IMR-90 (cell line): ENCODE data around the gene PLCB4. TPM values are rescaled to one million over a fixed set of nuclear protein-coding genes. Genes with fewer than 3 reads are reported as not detected.

ENCODE experiments used
- ATAC-seq: fragments of 200-7000 bp; cut with Tn5 transposase; 2 replicates; pipeline ENCODE4 v1.9.1; 2020; ENCODE audit warnings: low read depth, mild to moderate bottlenecking, moderate library complexity
- BruUV-seq: library from RNA; stranded (reverse); fragments of 400-500 nt; replicated peaks from 2 replicates; lab custom pipeline; 2021; lab: Mats Ljungman, UMichigan
- CTCF ChIA-PET: fragments of 300-600 bp; formaldehyde crosslinking; extraction: SDS; loops from one replicate; lab custom pipeline; 2021; ENCODE audit warnings: antibody characterized with exemption; lab: Yijun Ruan, JAX
- POLR2A ChIA-PET: fragments of 300-600 bp; sonication (Branson Sonifier 250); formaldehyde crosslinking; loops from one replicate; lab custom pipeline; 2022; ENCODE audit warnings: antibody characterized with exemption; ENCODE audit not compliant: unreplicated experiment; lab: Charles Lee
- DNase-seq: peaks from one replicate; pipeline ENCODE4 v3.0.0; 2013
- H2AFZ ChIP-seq: replicated peaks from 2 replicates; pipeline ENCODE3; 2013; ENCODE audit warnings: low read length, mild to moderate bottlenecking; ENCODE audit not compliant: poor library complexity
- H2AK5ac ChIP-seq: 2 replicates; pipeline ENCODE4 v1.6.1; 2013; ENCODE audit warnings: low read depth, low read length, inconsistent platforms
- H2AK9ac ChIP-seq: replicated peaks from 2 replicates; pipeline ENCODE3; 2013; ENCODE audit warnings: mild to moderate bottlenecking, low read depth, low read length, moderate library complexity; ENCODE audit not compliant: poor library complexity
- H2BK120ac ChIP-seq: 2 replicates; pipeline ENCODE4 v1.6.1; 2013; ENCODE audit warnings: low read depth, low read length, inconsistent platforms
- H2BK15ac ChIP-seq: 3 replicates; pipeline ENCODE4 v1.6.1; 2013; ENCODE audit warnings: low read depth, low read length, inconsistent platforms
- H2BK20ac ChIP-seq: 2 replicates; pipeline ENCODE4 v1.6.1; 2013; ENCODE audit warnings: low read depth, mild to moderate bottlenecking, inconsistent platforms, low read length, moderate library complexity
- H2BK5ac ChIP-seq: 2 replicates; pipeline ENCODE4 v1.6.1; 2013; ENCODE audit warnings: mild to moderate bottlenecking, low read depth, low read length, inconsistent platforms; ENCODE audit not compliant: poor library complexity, severe bottlenecking
- H3K14ac ChIP-seq: replicated peaks from 2 replicates; pipeline ENCODE4 v1.6.1; 2013; ENCODE audit warnings: low read depth, low read length, inconsistent platforms
- H3K18ac ChIP-seq: 2 replicates; pipeline ENCODE4 v1.6.1; 2013; ENCODE audit warnings: low read depth, low read length, control low read depth
- H3K23ac ChIP-seq: 2 replicates; pipeline ENCODE4 v1.6.1; 2013; ENCODE audit warnings: low read depth, low read length, inconsistent platforms
- H3K27ac ChIP-seq: 2 replicates; pipeline ENCODE4 v1.5.1; 2013; ENCODE audit warnings: mild to moderate bottlenecking, control low read depth, low read length; ENCODE audit not compliant: insufficient read depth
- H3K27me3 ChIP-seq: 2 replicates; pipeline ENCODE4 v1.6.1; 2013; ENCODE audit warnings: low read length; ENCODE audit not compliant: control insufficient read depth, insufficient read depth
- H3K36me3 ChIP-seq: 2 replicates; pipeline ENCODE4 v1.6.1; 2013; ENCODE audit warnings: low read length, mixed read lengths; ENCODE audit not compliant: control insufficient read depth, insufficient read depth
- H3K4ac ChIP-seq: 2 replicates; pipeline ENCODE4 v1.6.1; 2013; ENCODE audit warnings: low read depth, low read length, inconsistent platforms
- H3K4me1 ChIP-seq: 2 replicates; pipeline ENCODE4 v1.6.1; 2013; ENCODE audit warnings: low read length, mixed read lengths; ENCODE audit not compliant: control insufficient read depth, insufficient read depth
- H3K4me2 ChIP-seq: 2 replicates; pipeline ENCODE4 v1.6.1; 2013; ENCODE audit warnings: low read depth, mild to moderate bottlenecking, control low read depth, low read length, moderate library complexity
- H3K4me3 ChIP-seq: 2 replicates; pipeline ENCODE4 v1.5.1; 2013; ENCODE audit warnings: low read depth, mild to moderate bottlenecking, control low read depth, low read length, moderate library complexity; ENCODE audit not compliant: insufficient read depth
- H3K56ac ChIP-seq: 2 replicates; pipeline ENCODE4 v1.6.1; 2013; ENCODE audit warnings: low read length, inconsistent platforms; ENCODE audit not compliant: insufficient read depth; ENCODE audit errors: extremely low read depth
- H3K79me1 ChIP-seq, 2 experiments: 2 replicates each; pipeline ENCODE4 v1.6.1; 2013; ENCODE audit warnings: low read length in 2 of 2, inconsistent platforms in 1 of 2, low read depth in 1 of 2
- H3K9ac ChIP-seq: 2 replicates; pipeline ENCODE4 v1.6.1; 2013; ENCODE audit warnings: low read depth, low read length, control low read depth
- H3K9me1 ChIP-seq: 2 replicates; pipeline ENCODE4 v1.6.1; 2013; ENCODE audit warnings: low read length, inconsistent platforms; ENCODE audit not compliant: insufficient read depth
- H3K9me3 ChIP-seq: 2 replicates; pipeline ENCODE4 v1.6.1; 2013; ENCODE audit warnings: low read length; ENCODE audit not compliant: control insufficient read depth, insufficient read depth
- H4K20me1 ChIP-seq: 2 replicates; pipeline ENCODE4 v1.6.1; 2013; ENCODE audit warnings: low read length, inconsistent platforms; ENCODE audit not compliant: insufficient read depth
- H4K5ac ChIP-seq: 2 replicates; pipeline ENCODE4 v1.6.1; 2013; ENCODE audit warnings: mild to moderate bottlenecking, low read depth, low read length, control low read depth
- H4K8ac ChIP-seq, 2 experiments: 2 replicates each; pipeline ENCODE4 v1.6.1; 2013; ENCODE audit warnings: low read depth in 2 of 2, low read length in 2 of 2, control low read depth in 1 of 2, inconsistent platforms in 1 of 2
- H4K91ac ChIP-seq: 2 replicates; pipeline ENCODE4 v1.6.1; 2013; ENCODE audit warnings: low read depth, low read length, inconsistent platforms; ENCODE audit not compliant: insufficient read depth
- BHLHE40 ChIP-seq: fragments of 150-350 bp; IDR thresholded peaks from 2 replicates; pipeline ENCODE4 v1.6.1; 2016; ENCODE audit warnings: mild to moderate bottlenecking, low read depth, low read length
- CEBPB ChIP-seq: IDR thresholded peaks from 2 replicates; pipeline ENCODE4 v1.6.1; 2012; ENCODE audit warnings: low read depth, low read length, improper control_type of control experiment
- MAFK ChIP-seq: IDR thresholded peaks from 2 replicates; pipeline ENCODE4 v1.6.1; 2012; ENCODE audit warnings: low read depth, low read length, improper control_type of control experiment
- MAZ ChIP-seq: IDR thresholded peaks from 2 replicates; pipeline ENCODE4 v1.6.1; 2012; ENCODE audit warnings: low read depth, mild to moderate bottlenecking, low read length, improper control_type of control experiment, moderate library complexity, borderline replicate concordance
- RCOR1 ChIP-seq: IDR thresholded peaks from 2 replicates; pipeline ENCODE4 v1.6.1; 2012; ENCODE audit warnings: mild to moderate bottlenecking, low read length, improper control_type of control experiment; ENCODE audit not compliant: insufficient replicate concordance
- SMC3 ChIP-seq: fragments of 150-350 bp; IDR thresholded peaks from 2 replicates; pipeline ENCODE4 v1.6.1; 2016; ENCODE audit warnings: low read depth, mild to moderate bottlenecking, antibody characterized with exemption, low read length, moderate library complexity
- WGBS, 2 experiments: methylation state at CpG; one replicate each; pipeline versions ENCODE4 v1.1.5 to v1.1.7; 2013; ENCODE audit warnings: missing lambda C conversion rate in 2 of 2; ENCODE audit not compliant: insufficient read length in 1 of 2; ENCODE audit errors: extremely low coverage in 2 of 2; 5-methylcytosine and 5-hydroxymethylcytosine counted together
- dilution Hi-C: fragments of 300-500 bp; cut with HindIII; formaldehyde crosslinking; loops from one replicate; pipeline ENCODE4 v1.14.3; 2018; ENCODE audit warnings: low sequenced_read_pairs; ENCODE audit not compliant: unreplicated experiment
- in situ Hi-C: fragments of 300-500 bp; cut with MboI; formaldehyde crosslinking; loops from 3 replicates; pipeline ENCODE4 v1.14.3; 2019; ENCODE audit warnings: low sequenced_read_pairs, inconsistent platforms, mixed read lengths
- intact Hi-C: fragments of 100-400 bp; cut with micrococcal nuclease; formaldehyde crosslinking; loops from 2 replicates; pipeline ENCODE4 v1.10.0; 2022
- polyA plus RNA-seq, 3 experiments: library from polyadenylated mRNA; depleted of rRNA; stranded (reverse); fragments of >200 nt; gene quantifications; 2 replicates each; pipeline ENCODE4 v1.2.3, GENCODE V29; 2012; ENCODE audit warnings: low replicate concordance in 1 of 3
- total RNA-seq: library from RNA; depleted of rRNA; stranded (reverse); fragments of >200 nt; gene quantifications from 2 replicates; pipeline ENCODE4 v1.2.3, GENCODE V29; 2012
- TF ChIP-seq, protein P1 (sequence below): fragments of 150-350 bp; IDR thresholded peaks from 2 replicates; pipeline ENCODE4 v1.6.1; 2016; ENCODE audit warnings: low read depth, mild to moderate bottlenecking, low read length, moderate library complexity, borderline replicate concordance
- TF ChIP-seq, protein P2 (sequence below): fragments of 150-350 bp; IDR thresholded peaks from 2 replicates; pipeline ENCODE4 v1.6.1; 2017; ENCODE audit warnings: mild to moderate bottlenecking, antibody characterized with exemption, low read length, low read depth
- TF ChIP-seq, protein P3 (sequence below): conservative IDR thresholded peaks from 2 replicates; pipeline ENCODE4 v1.5.1; 2012; ENCODE audit warnings: mild to moderate bottlenecking, low read depth, low read length, improper control_type of control experiment

The PLCB4 gene
- total and polyA plus RNA-seq, 2 of the 4 experiments (the other 2 are of a cell fraction), result 12.5 to 24.0 TPM

DNA sequence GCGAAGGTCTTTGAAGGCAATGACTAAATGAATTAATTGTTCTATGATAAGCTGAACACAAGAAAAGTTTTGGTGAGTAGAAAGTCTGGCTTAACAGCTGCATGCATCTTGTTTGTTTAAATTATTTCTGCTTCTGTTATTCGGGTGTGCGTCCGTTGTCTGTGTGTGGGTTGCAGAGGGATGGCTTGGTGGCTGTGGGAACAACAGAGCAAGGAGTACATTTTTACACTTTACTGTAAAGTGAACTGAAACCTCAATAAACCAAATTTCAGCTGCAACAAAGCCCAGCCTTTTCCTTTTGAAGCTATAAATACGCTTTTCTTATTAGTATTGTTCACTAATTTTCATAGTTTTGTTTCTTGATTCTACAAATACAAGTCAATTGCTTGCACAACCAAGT, 442.0 kb downstream of the PLCB4 start:
- ATAC-seq, result no peak
- intact Hi-C loops (no loop called here), in situ Hi-C loops (no loop called here), dilution Hi-C loops (no loop called here)
- H3K4ac ChIP-seq, result no peak overlapping the region
- no peaks in the 10 kb centered on the region for H3K9me1 ChIP-seq
- H3K9ac ChIP-seq, result no peak overlapping the region
- H2AFZ ChIP-seq, result no peak overlapping the region
- H2BK5ac ChIP-seq, result no peak overlapping the region
- H3K27me3 ChIP-seq, result peaks cover 68% of the 10 kb centered on the region
- no peak overlapping the region for H3K56ac ChIP-seq
- DNase-seq, result no peak
- H2AK9ac ChIP-seq, result no peak overlapping the region
- H3K79me1 ChIP-seq, result no peaks in the 10 kb centered on the region
- no peaks in the 10 kb centered on the region; the same call in 1 of the 2 replicates for H4K20me1 ChIP-seq
- ChIA-PET POLR2A (no interaction called here), CTCF (no interaction called here)
- no peak overlapping the region for H3K27ac ChIP-seq
- H2BK15ac ChIP-seq, result no peak overlapping the region
- no peak overlapping the region for H2AK5ac ChIP-seq
- no peak overlapping the region for H3K18ac ChIP-seq
- H3K23ac ChIP-seq, result no peak overlapping the region
- no peaks in the 10 kb centered on the region for H3K4me1 ChIP-seq
- H3K9me3 ChIP-seq, result peaks cover 4% of the 10 kb centered on the region; the same call in 1 of the 2 replicates
- H3K36me3 ChIP-seq, result no peaks in the 10 kb centered on the region
- H4K91ac ChIP-seq, result no peak overlapping the region
- no TSS peak for BruUV-seq
- no peak overlapping the region for H3K4me3 ChIP-seq
- no peak overlapping the region for H2BK120ac ChIP-seq
- no peak overlapping the region for H3K4me2 ChIP-seq
- WGBS, 2 experiments, result no CpG with 5 or more reads among the region's 5 CpGs
- H4K8ac ChIP-seq, result no peak overlapping the region
- no peak overlapping the region for H3K14ac ChIP-seq
- no peak overlapping the region for H2BK20ac ChIP-seq
- no peak overlapping the region for H4K5ac ChIP-seq
- no peak for TF ChIP-seq RCOR1
- no peak for TF ChIP-seq MAFK
- no peak for TF ChIP-seq CEBPB
- TF ChIP-seq, protein P1, sequence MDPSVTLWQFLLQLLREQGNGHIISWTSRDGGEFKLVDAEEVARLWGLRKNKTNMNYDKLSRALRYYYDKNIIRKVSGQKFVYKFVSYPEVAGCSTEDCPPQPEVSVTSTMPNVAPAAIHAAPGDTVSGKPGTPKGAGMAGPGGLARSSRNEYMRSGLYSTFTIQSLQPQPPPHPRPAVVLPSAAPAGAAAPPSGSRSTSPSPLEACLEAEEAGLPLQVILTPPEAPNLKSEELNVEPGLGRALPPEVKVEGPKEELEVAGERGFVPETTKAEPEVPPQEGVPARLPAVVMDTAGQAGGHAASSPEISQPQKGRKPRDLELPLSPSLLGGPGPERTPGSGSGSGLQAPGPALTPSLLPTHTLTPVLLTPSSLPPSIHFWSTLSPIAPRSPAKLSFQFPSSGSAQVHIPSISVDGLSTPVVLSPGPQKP, result no peak
- no peak for TF ChIP-seq SMC3
- no peak for TF ChIP-seq BHLHE40
- TF ChIP-seq, protein P2, sequence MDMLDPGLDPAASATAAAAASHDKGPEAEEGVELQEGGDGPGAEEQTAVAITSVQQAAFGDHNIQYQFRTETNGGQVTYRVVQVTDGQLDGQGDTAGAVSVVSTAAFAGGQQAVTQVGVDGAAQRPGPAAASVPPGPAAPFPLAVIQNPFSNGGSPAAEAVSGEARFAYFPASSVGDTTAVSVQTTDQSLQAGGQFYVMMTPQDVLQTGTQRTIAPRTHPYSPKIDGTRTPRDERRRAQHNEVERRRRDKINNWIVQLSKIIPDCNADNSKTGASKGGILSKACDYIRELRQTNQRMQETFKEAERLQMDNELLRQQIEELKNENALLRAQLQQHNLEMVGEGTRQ, result no peak
- TF ChIP-seq, protein P3, sequence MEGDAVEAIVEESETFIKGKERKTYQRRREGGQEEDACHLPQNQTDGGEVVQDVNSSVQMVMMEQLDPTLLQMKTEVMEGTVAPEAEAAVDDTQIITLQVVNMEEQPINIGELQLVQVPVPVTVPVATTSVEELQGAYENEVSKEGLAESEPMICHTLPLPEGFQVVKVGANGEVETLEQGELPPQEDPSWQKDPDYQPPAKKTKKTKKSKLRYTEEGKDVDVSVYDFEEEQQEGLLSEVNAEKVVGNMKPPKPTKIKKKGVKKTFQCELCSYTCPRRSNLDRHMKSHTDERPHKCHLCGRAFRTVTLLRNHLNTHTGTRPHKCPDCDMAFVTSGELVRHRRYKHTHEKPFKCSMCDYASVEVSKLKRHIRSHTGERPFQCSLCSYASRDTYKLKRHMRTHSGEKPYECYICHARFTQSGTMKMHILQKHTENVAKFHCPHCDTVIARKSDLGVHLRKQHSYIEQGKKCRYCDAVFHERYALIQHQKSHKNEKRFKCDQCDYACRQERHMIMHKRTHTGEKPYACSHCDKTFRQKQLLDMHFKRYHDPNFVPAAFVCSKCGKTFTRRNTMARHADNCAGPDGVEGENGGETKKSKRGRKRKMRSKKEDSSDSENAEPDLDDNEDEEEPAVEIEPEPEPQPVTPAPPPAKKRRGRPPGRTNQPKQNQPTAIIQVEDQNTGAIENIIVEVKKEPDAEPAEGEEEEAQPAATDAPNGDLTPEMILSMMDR, result no peak
- no peak for TF ChIP-seq MAZ
